ENCODE data around the gene ANKMY1. TPM values are rescaled to one million over a fixed set of nuclear protein-coding genes. Genes with fewer than 3 reads are reported as not detected.
A peak's percentile ranks its signal among the peaks of the same experiment; 100 is the strongest.
"Not testable (repeated sequence)": the region's sequence is repeated elsewhere in the genome, so short reads cannot be mapped to it uniquely, and the experiment has no call there.

The ANKMY1 gene
- total RNA-seq, 1 experiment from 2014 or later, result 6.0 TPM

DNA sequence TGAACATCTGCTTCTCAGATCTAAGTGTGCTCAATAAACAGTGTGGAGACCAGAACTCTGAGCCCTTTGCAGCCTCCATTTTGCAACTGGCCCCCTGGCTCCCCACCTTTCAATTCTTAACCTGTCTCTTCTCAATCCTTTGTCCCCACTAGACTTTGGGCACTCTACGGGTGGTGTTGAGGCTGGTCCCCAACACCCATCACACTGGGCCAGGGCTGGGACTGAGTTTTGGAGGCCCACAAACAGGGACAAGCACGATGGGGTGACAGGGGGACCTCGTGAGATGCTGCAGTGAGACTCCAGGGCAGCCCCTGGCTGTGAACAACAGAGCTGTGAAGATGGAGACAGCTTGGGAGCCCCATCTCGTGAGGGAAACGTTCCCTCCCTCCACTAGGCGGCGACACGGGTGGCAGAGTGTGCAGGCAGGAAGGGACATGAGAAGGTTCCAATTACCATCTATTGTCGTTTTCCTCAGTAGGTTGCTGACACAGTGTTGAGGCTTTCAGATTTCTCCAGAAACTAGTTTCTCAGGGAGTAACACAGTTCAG lies 1.2 kb downstream of the ANKMY1 start:
- DNase-seq (ENCODE audit: low read depth), result peak; percentile 30

DNA sequence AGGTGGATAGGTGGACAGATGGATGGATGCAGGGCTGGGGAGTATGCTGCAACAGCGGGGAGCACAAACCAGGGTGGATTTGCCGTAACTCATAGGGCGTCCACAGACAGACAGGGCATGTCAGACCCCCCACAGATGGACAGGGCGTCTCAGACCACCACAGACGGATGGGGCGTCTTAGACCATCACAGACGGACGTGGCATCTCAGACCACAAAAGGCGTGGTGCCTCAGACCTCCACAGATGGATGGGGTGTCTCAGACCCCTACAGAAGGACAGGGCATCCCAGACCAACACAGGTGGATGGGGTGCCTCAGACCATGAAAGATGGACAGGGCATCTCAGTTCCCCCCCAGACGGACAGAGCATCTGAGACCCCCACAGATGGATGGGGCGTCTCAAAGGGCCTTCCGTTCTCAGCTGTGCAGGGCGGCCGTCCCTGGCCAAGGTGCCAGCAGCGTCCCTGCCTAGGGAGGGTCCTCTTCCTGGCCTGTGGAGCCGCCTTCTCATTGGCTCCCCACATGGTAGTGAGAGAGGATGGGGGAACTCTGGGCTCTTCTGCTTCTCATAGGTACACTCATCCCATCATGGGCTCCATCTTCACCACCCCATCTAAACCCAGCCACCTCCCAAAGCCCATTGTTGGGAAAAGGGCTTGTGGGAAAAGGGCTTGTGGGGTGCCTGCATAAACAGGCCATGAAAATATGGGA lies 2.1 kb downstream of the ANKMY1 start:
- DNase-seq (ENCODE audit: low read depth), result no peak

DNA sequence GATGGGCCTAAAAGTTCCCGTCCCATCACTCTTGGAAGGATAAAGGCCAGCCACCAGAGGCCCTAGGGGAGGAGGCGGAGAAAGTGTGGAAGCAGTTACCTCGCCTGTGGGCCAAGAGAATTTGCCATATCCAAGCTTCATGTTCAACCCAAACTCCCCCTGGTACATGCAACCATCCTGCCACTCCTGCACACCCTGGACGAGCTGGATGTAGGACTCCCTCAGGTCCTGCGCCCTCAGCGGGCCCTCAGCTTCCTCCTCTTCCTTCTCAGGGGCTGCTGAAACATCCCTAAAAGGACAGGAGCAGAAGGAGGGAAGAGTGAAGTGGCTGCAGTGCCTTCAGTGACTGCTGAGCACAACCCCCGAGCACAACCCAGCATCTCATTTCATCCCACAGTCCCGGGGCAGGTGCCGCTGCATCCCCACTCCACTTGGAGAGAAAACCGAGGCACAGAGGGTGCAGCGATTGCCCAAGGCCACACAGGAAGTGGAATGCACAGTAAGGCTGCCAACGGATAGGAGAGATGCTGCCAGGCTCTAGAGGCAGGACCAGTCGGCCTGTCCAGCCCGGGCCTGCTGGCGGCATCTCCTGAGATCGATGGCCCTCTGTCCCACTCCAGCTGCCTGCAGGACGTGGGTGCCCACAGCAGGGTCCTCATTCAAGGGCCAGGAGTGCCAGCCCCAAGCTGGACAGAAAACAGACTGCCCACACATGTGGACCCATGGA lies 2.9 kb downstream of the ANKMY1 start:
- DNase-seq (ENCODE audit: low read depth), result no peak

DNA sequence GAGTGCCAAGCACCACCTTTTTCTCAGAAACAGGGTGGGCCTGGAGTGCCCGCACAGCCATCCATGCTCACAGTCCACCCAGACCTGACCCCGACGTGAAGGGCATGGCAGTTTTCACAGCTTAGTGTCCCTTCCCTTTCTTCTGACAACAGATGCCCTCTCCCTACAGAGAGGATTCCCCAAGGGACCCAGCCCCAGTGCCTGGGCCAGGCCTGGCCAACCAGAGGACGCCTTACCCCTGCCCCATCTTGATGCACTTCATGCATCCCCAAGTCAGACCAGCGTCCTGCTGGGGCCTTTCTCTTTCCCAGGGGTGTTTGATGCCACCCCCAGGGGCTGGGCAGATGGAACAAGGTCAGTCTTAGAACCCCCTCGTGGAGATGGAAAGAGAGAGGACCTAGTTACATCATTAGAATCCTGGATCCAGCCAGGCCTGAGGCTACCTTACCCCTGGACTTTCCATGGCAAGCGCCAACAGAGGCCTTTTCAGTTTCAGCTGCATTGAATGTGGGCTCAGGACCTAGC lies 3.8 kb downstream of the ANKMY1 start:
- DNase-seq (ENCODE audit: low read depth), result no peak

DNA sequence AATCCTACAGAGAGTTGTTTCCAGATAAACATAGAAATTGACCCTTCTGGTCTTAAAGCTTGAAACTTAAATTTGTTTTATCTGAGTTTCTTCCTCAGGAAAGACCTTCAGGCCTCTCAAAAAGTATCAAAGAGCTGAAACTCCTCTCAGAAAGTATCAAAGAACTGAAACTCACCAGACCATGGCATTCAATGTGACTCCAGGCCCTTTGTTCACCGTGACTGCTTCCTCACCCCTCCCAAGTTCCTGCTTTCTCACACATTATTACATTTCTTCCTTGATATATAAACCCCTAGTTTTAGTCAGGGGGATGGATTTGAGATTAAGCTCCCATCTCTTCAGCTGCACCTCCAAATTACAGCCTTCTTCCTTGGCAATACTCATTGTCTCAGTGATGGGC lies 6.0 kb downstream of the ANKMY1 start:
- DNase-seq (ENCODE audit: low read depth), result no peak

DNA sequence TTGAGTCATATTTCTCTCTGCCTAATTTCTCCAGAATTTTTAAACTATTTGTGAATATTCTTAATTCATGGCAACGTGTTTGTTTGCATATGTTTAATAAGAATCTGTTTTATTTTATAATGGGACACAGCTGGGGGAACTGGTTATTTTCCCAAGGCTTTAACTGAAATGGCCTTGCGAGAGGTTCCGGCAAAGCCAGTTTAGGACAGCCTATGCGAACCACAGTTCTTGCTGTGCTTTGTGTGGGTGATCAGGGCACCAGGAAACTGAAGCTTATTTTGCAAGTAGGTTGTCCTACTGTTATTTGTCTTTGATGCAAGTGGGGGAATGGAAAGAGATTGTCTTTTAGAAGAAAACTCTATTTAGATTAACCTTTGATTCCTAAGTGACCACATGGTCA lies 6.5 kb downstream of the ANKMY1 start:
- DNase-seq (ENCODE audit: low read depth), result no peak

DNA sequence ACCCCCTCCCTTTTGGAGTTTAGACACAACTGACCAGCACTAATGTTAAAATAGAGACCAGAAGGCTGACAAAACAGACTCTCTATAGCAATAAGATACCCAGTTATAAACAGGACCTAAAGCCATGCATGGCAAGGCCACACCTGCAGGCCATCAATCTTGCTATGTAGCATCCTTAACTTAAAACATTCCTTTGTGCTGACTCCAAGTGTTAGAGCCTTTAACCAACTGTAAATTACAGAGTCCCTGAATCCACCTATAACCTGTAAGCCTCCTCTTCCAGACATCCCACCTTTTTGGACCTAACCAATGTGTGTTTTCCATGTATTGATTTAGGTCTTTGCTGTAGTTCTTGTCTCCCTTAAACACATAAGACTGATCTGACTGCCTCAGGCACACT lies 17.9 kb downstream of the ANKMY1 start:
- DNase-seq (ENCODE audit: low read depth), result no peak

DNA sequence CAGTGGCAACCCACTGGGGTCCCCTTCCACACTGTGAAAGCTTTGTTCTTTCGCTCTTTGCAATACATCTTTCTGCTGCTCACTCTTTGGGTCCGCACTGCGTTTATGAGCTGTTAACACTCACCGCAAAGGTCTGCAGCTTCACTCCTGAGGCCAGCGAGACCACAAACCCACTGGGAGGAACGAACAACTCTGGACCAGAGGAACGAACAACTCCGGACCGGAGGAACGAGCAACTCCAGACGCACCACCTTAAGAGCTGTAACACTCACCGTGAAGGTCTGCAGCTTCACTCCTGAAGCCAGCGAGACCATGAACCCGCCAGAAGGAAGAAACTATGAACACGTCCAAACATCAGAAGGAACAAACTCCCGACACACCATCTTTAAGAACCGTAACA lies 18.7 kb downstream of the ANKMY1 start:
- DNase-seq (ENCODE audit: low read depth), result not testable (repeated sequence)

DNA sequence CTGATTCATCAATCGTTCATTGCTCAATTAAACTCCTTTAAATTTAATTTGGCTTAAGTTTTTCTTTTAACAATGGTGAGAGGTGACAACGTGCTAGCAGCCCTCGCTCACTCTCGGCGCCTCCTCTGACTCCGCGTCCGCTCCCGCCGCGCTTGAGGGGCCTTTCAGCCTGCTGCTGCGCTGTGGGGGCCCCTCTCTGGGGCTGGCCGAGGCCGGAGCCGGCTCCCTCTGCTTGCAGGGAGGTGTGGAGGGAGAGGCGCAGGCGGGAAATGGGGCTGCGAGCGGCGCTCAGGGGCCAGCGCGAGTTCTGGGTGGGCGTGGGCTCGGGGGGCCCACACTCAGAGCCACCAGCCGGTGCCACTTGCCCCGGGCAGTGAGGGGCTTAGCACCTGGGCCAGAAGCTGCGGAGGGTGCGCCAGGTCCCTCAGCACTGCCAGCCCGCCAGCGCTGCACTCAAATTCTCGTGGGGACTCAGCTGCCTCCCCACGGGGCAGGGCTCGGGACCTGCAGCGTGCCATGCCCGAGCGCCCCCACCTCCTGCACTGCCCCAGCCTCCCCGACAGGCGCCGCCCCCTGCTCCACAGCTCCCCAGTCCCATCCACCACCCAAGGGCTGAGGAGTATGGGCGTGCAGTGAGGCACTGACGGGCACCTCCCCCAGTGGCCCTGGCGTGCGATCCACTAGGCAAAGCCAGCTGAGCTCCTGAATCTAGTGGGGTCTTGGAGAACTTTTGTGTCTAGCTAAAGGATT lies 19.6 kb downstream of the ANKMY1 start:
- no peak for DNase-seq (ENCODE audit: low read depth)

DNA sequence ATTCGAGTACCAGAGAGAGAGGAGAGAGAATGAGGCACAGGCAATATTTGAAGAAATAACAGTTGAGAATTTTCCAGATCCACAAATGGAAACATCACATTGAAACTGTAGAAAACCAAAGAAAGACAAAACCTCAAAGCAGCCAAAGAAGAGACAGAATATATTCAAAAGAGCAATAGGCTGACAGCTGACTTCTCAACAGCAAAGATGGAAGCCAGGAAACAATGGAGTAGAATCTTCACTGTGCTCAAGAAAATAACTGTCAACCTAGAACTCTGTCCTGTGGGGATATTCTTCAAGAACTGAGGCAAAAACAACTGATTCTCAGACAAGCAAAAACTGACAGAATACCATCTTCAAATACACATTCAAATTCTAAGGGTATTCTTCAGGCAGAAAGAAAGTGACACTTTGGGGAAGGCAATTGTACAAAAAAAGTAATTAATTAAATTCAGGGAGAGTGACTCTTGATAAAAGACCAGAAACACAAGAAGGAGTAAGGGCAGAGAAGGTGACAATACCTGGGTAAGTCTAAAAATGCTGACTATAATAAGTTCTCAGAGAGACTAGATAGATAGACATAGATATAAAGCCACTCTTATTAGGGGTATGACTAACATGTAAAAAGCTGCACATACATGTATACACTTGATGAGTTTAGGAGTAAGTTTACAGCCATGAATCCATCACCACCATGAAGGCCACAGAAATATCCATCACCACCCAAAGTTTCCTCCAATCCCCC lies 25.6 kb downstream of the ANKMY1 start:
- no peak for DNase-seq (ENCODE audit: low read depth)

DNA sequence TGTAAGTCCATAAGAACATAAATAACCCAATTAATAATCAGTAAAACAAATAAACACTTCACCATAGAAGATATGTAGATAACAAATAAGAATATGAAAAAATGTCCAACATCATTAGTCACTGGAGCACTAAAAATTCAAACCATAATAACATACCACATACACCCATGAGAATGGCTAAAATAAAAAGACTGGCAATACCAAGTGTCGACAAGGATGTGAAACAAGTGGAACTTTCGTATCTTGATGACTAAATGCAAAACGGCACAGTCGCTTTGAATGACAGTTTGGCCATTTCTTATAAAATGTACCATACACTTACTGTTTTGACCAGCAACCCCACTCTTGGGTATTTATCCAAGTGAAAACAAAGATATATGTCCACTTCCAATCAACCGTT lies 26.8 kb downstream of the ANKMY1 start:
- DNase-seq (ENCODE audit: low read depth), result no peak

DNA sequence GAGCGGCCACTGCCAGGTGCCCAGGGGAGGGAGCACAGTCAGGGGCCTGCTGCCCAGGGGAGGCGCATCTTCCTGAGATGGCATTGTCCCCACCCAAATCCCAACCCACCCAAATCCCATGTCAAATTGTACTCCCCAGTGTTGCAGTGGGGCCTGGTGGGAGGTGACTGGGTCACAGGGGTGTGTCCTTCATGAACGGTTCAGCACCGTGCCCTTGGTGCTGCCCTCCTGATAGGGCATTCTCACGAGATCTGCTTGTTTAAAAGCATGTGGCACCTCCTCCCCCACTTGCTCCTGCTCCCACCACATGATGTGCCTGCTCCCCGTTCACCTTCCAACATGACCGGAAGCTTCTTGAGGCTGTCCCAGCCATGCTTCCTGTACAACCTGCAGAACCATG lies 27.6 kb downstream of the ANKMY1 start:
- DNase-seq (ENCODE audit: low read depth), result no peak

DNA sequence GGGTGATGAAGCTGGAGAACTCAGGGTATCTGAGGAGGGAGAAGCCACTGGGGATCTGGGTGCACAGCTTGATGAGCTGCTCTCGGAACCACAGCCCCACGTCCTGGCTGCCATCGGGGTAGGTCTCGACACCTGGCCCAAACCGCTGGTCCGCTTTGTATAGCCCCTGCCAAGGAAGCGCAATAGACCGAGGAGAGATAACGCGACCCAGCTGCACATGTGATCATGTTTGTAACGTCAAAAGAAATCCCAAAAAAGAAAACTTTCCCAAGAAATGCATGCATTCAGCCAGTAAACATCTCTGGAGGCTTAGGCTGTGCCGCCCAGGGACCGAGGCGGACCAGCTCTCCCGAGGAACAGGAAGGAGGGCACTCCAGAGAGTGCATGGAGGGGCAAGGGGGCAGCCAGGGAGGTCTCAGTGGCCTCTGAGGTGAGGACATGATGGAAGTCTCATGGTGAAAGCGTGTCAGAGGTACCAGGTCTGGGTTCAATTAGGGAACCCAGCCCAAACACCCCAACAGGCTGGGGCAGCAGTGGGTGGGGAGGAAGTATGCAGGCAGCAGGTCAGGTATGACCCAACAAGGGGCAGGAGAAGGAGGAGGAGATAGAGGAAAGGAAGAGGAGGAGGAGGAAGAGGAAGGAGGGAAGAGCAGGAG lies 28.3 kb downstream of the ANKMY1 start:
- DNase-seq (ENCODE audit: low read depth), result no peak

DNA sequence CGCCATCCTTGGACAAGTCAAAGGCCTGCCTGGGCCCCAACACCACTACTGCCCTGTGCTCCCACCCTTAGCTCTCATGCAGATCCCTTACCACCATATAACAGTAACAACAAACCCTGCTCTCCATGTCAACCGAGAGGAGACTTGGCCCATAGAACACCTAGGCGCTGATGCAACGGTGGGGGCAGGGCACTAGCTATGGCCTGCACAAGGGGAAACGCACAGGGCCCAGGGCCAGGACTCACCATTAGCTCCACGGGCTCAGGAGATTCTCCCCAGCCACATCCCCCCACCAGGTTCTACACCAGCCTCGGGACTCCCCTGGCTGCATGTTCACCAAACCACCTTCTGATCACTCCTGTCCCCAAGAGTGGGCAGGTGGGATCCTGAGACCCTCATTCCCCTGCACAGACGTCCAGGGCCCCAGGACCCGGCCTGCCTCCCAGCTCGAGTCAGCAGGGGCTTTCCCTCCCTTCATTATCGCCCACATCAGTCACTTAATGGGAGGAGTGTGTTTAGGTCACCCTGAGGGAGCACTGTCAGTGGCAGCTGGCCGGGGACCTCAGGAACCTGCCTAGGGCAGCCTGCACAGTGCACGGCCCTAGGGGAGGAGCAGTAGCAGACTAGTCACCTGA lies 29.3 kb downstream of the ANKMY1 start:
- DNase-seq (ENCODE audit: low read depth), result no peak

DNA sequence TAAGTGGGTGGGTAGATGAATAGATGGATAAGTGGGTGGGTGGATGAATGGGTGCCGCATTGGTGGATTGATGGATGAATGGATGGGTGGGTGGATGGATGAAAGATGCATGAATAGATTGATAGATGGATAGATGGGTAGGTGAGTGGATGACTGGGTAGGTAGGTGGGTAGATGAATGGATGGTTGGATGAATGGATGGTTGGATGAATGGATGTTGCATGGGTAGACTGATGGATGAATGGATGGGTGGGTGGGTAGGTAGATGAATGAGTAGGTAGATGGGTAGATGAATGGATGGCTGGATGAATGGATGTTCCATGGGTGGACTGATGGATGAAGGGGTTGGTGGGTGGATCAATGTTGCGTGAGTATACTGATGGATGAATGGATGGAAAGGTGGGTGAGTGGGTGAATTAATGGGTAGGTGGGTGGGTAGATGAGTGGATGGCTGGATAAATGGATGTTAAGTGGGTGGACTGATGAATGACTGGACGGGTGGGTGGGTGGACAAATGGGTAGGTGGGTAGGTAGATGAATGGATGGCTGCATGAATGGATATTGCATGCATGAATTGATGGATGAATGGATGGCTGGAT lies 30.5 kb downstream of the ANKMY1 start:
- DNase-seq (ENCODE audit: low read depth), result no peak

DNA sequence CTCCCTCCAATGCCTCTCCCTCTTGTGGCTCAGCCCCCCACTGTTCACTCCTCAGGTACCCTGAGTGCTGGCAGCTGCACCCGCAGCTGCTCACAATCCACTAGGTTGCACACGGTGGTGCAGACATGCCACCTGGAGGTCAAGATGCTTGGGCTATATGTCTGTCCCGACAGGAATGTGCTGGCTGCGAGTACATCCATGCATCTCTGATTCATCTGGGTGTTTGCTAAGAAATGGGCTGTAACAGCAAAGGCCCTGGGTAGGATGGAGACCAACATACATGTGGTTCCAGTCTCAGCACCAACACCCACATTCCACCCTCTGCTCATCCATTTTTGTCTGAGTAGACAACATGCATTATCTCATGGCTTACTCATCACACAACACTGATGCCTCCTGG lies 31.3 kb downstream of the ANKMY1 start:
- no peak for DNase-seq (ENCODE audit: low read depth)

DNA sequence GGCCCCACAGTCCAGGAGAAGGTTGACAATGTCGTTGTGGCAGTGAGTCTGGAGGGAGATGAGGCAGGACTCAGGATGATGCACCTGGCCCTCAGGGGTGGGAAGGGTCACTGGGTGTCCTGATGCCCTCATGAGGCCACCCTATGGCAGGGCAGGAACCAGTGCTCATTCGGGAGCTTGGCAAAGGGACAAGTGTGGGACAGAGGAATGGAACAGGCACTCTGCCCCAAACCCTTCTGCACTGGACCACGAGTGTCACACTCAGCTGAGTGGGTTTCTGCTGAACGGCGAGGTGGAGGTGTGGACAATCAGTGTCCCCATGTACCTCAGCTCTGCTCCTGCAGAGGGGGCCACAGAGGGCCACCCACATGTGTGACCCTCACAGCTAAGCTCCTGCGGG lies 32.0 kb downstream of the ANKMY1 start:
- DNase-seq (ENCODE audit: low read depth), result no peak

DNA sequence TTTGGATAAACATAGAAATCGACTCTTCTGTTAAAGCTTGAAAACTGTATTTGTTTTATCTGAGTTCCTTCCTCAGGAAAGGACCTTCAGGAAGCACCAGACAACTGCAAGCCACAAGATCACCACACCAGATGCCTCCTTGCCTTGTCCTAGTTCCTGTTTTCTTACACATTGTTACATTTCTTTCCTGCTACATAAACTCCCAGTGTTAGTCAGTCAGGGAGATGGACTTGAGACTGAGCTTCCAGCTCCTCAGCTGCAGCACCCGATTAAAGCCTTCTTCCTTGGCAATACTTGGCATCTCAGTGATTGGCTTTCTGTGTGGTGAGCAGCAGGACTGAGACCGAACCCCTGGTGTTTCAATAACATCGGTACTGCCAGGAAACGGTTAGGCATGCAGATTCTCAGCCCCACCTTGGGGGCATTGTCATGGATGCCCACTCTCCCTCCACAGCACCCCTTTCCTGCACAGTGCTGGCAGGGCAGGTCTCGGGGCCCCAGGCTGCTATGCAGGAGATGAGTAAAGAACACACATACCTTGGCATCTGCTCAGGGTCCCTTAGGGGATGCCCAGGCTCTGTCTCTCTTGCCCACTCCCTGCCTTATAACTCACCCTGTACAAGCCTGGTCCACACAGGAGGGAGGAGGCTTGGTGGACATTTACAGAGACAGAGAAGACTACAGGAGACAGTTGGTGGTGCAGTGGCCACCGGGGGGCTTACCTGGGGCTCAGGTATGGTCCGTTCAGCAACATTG lies 32.6 kb downstream of the ANKMY1 start:
- DNase-seq (ENCODE audit: low read depth), result no peak
